Heart left ventricle (tissue), 16 donors: ENCODE data around the gene CRYBG3. TPM values are rescaled to one million over a fixed set of nuclear protein-coding genes. Genes with fewer than 3 reads are reported as not detected.

Experiments used
- ATAC-seq, 4 donors: fragments of 200-7000 bp; cut with Tn5 transposase; one replicate each; pipeline ENCODE4 v1.9.1; 2020 to 2022; ENCODE audit warnings: moderate library complexity in 4 of 4, mild to moderate bottlenecking in 3 of 4, moderate number of reproducible peaks in 1 of 4
- DNase-seq, 5 donors: peaks; one replicate each; pipeline ENCODE4 v3.0.0-alpha.2; 2020
- H3K27ac ChIP-seq, 12 donors: fragments of 200-600 bp; sonication (generic) in 4 of 12; one replicate each; pipeline versions ENCODE4 v1.5.0 to v1.8.0; 2016 to 2022; ENCODE audit warnings: mild to moderate bottlenecking in 2 of 12
- H3K27me3 ChIP-seq, 9 donors: fragments of 200-600 bp; sonication (generic) in 2 of 9; one replicate each; pipeline versions ENCODE4 v1.5.1 to v1.8.0; 2016 to 2022; ENCODE audit warnings: mild to moderate bottlenecking in 3 of 9
- H3K36me3 ChIP-seq, 9 donors: fragments of 200-600 bp; sonication (generic) in 2 of 9; one replicate each; pipeline versions ENCODE4 v1.5.0 to v1.8.0; 2018 to 2022; ENCODE audit warnings: mild to moderate bottlenecking in 2 of 9
- H3K4me1 ChIP-seq, 12 donors: fragments of 200-600 bp; sonication (generic) in 4 of 12; one replicate each; pipeline versions ENCODE4 v1.5.0 to v1.8.0; 2016 to 2022; ENCODE audit warnings: mild to moderate bottlenecking in 3 of 12
- H3K4me3 ChIP-seq, 12 donors: fragments of 200-600 bp; sonication (generic) in 4 of 12; one replicate each; pipeline versions ENCODE4 v1.5.0 to v1.8.0; 2017 to 2022; ENCODE audit warnings: mild to moderate bottlenecking in 9 of 12, moderate library complexity in 4 of 12
- H3K9me3 ChIP-seq, 12 donors: fragments of 200-600 bp; sonication (generic) in 4 of 12; one replicate each; pipeline versions ENCODE4 v1.5.0 to v1.8.0; 2016 to 2022; ENCODE audit warnings: mild to moderate bottlenecking in 1 of 12
- POLR2A ChIP-seq, 2 donors: fragments of 450-650 bp; IDR thresholded peaks; one replicate each; pipeline ENCODE4 v1.6.1; 2017; ENCODE audit warnings: antibody characterized with exemption in 2 of 2, mild to moderate bottlenecking in 2 of 2, moderate library complexity in 2 of 2
- WGBS, 4 donors: extraction: QIAGEN DNeasy Blood & Tissue Kit in 2 of 4; methylation state at CpG; one replicate each; pipeline versions ENCODE4 v1.1.5 to v1.1.7; 2013 to 2018; 5-methylcytosine and 5-hydroxymethylcytosine counted together
- intact Hi-C, 10 donors: fragments of 100-400 bp; cut with DNase I; formaldehyde crosslinking; loops; one replicate each; pipeline versions ENCODE4 v1.11.1 to v1.14.2; 2022
- polyA plus RNA-seq, 2 donors: library from polyadenylated mRNA; stranded (reverse); fragments of 200-250 nt; gene quantifications; one replicate each; pipeline ENCODE4 v1.2.3, GENCODE V29; 2013
- total RNA-seq, 9 donors: library from RNA; depleted of rRNA in 2 of 9; stranded (reverse); fragments of >200 nt in 2 of 9; fragmentation: NEBNext Ultra II Directional in 3 of 9; extraction: Animal tissue kit (Norgen Biotek cat#: 25700) in 3 of 9; gene quantifications; one replicate each; pipeline versions ENCODE4 v1.1.0 to v1.2.4, GENCODE V29; 2016 to 2023
- TF ChIP-seq, protein P1 (sequence below), 12 donors: fragments of 200-600 bp; sonication (generic) in 4 of 12; IDR thresholded peaks; one replicate each; pipeline versions ENCODE4 v1.5.0 to v1.8.0; 2018 to 2022; ENCODE audit warnings: antibody characterized with exemption in 12 of 12, mild to moderate bottlenecking in 5 of 12
- donor health status: ischemic (EF 13 %, LVEDD 7.1; RV severe dilation, severe dysfunction).
- donor health status: healthy with polysubstance abuse.
- donor health status: DM: no; HTN: yes; CAD: no.
- donor health status: DM: no; HTN: no; CAD: no.
- donor health status: ischemic (EF 25% LVEDD 6.9; RV normal size, moderate dysfunction).
- donor health status: ischemic (EF 25% LVEDD 5.7; RV mildly dilated, moderate dysfunction).
- donor health status: healthy.
- donor health status: DM: yes; HTN: yes; CAD: no.
- donor health status: ischemic (EF 35%, LVEDD 5.7; RV mildly dilated, moderate dysfunction).
- donor health status: nonischemic (EF 11% LVEDD 7.7; RV severe dilation, severe dysfunction).
- donor health status: DM: yes; HTN: yes; CAD: no.
- donor health status: PGD.
- donor health status: ischemic (EF 29% LVEDD 5.4; RV normal size, mild dysfunction).
- donor health status: nonischemic (EF 23%, LVEDD 6.1; RV moderate dilation, normal function).

Gene CRYBG3
- total and polyA plus RNA-seq, 11 donors, result 5.5 to 34.1 (median 20.9) TPM

DNA sequence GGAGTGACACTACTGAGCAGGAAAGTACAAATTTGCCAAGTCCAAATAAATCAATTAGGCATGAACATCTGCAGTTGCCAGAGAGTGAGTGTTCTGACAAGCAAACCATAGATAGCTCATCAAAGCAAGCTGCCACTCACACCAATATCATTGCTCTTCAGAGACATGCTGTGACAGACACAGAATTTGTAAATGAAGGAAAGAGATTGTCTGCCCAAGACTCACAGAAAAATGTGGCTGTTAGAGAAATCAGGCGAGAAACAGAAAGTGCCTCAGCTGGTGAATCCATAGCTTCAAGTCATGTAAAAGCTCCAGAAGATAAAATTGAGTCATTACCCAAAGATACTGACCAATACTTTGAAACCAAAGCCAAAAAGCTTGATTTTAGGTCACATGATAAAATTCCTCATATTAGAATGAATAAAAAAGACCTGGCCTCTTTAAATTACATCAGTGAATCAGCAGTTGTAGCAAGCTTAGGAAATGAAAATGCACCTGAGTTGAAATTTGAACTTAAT lies 50.8 kb downstream of the CRYBG3 start:
- no peak for TF ChIP-seq POLR2A (IDR thresholded peaks at IDR 0.05)
- TF ChIP-seq, protein P1, sequence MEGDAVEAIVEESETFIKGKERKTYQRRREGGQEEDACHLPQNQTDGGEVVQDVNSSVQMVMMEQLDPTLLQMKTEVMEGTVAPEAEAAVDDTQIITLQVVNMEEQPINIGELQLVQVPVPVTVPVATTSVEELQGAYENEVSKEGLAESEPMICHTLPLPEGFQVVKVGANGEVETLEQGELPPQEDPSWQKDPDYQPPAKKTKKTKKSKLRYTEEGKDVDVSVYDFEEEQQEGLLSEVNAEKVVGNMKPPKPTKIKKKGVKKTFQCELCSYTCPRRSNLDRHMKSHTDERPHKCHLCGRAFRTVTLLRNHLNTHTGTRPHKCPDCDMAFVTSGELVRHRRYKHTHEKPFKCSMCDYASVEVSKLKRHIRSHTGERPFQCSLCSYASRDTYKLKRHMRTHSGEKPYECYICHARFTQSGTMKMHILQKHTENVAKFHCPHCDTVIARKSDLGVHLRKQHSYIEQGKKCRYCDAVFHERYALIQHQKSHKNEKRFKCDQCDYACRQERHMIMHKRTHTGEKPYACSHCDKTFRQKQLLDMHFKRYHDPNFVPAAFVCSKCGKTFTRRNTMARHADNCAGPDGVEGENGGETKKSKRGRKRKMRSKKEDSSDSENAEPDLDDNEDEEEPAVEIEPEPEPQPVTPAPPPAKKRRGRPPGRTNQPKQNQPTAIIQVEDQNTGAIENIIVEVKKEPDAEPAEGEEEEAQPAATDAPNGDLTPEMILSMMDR (IDR thresholded peaks at IDR 0.05), result no peak

DNA sequence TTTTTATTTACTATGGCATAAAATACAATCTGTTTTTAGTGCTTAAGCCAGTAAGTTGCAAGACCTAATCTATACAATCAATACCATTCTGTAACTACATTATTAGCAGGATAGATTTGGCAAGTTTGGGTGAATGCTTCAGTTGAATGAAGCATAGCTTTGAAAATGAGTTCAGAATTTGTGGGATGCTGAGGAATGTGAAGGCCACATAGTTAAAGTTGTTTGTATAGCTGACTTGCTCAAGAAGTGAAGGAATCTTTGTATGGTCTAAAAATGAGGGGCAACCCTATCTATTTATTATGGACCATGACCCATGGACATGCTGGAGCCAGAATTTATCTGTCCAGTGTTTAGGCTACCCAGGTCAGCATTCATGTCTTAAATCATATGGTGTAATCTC lies 58.5 kb downstream of the CRYBG3 start:
- Histone ChIP-seq H3K9me3 (no peaks in the 10 kb centered on the region), H3K27ac (no peak overlapping the region), H3K27me3 (no peaks in the 10 kb centered on the region), H3K36me3 (peaks cover 0 to 44% (median 26%) of the 10 kb centered on the region in 9 donors), H3K4me3 (no peak overlapping the region), H3K4me1 (peaks cover 0 to 24% (median 13%) of the 10 kb centered on the region in 12 donors)
- ATAC-seq, result no peak
- intact Hi-C loops, result no loop called here
- DNase-seq, result no peak
- TF ChIP-seq, protein P1 (IDR thresholded peaks at IDR 0.05), result no peak
- TF ChIP-seq POLR2A (IDR thresholded peaks at IDR 0.05), result no peak

More for the DNA sequence above, 50.8 kb downstream of the CRYBG3 start:
- peaks cover 0 to 14% (median 0%) of the 10 kb centered on the region in 12 donors for H3K4me1 ChIP-seq
- 90 to 97% (median 94%) methylated on average over 1 of the region's 1 CpG for WGBS, 4 donors
- no peaks in the 10 kb centered on the region for H3K9me3 ChIP-seq
- peaks cover 0 to 32% (median 8%) of the 10 kb centered on the region in 9 donors for H3K36me3 ChIP-seq
- intact Hi-C loops, result loop anchor here in 2 of 10 donors (5.0 to 10.0 kb wide), 2 partner anchors 48 to 50 kb away; partner anchors contain the start of gene CRYBG3 (in 2 of the 2)
- H3K4me3 ChIP-seq, result no peak overlapping the region
- no peak for DNase-seq
- H3K27me3 ChIP-seq, result no peaks in the 10 kb centered on the region
- peak overlapping the region in 3 of 12 donors; percentile 12 to 24 (median 24) for H3K27ac ChIP-seq
- ATAC-seq, result no peak

DNA sequence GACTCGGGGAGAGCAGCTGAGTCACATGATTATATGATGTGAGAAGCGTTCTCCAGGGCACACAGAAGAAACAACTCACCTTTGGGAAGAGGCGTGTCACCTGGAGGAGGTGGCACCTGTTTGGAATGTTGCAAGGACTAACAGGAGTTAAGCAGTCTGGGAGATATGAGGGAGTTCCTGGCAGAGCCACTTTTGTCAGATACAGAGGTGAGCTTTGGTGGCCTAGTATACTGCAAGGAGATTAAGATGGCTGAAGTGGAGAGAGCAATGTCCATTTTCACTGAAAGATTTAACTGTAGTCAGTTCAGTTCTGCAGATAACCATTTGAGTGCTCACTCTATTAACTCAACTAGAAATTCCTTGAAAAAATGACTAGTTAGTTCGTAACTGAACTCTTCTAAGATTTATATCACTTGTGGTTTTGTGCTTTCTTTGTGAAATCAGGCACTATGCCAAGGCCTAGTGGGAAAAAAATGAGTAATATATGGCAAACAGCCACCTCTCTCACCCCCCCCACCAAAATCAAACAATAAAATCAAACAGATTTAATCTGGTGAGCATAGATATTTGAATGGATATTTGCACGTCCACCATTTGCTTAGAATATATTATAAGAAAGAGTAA lies 61.3 kb downstream of the CRYBG3 start:
- H3K4me3 ChIP-seq, result no peak overlapping the region
- H3K27ac ChIP-seq, result peak overlapping the region in 10 of 12 donors; percentile 23 to 67 (median 52)
- WGBS, 4 donors, result 68 to 77% (median 70%) methylated on average over 5 of the region's 5 CpGs
- TF ChIP-seq, protein P1 (IDR thresholded peaks at IDR 0.05), result no peak
- no peak for TF ChIP-seq POLR2A (IDR thresholded peaks at IDR 0.05)
- H3K27me3 ChIP-seq, result no peaks in the 10 kb centered on the region
- DNase-seq (no peak), ATAC-seq (peak in 2 of 4 donors; percentile 27 to 33)
- no peaks in the 10 kb centered on the region for H3K9me3 ChIP-seq
- H3K36me3 ChIP-seq, result peaks cover 0 to 60% (median 45%) of the 10 kb centered on the region in 9 donors
- H3K4me1 ChIP-seq, result peaks cover 0 to 42% (median 26%) of the 10 kb centered on the region in 12 donors
- intact Hi-C loops, result no loop called here

DNA sequence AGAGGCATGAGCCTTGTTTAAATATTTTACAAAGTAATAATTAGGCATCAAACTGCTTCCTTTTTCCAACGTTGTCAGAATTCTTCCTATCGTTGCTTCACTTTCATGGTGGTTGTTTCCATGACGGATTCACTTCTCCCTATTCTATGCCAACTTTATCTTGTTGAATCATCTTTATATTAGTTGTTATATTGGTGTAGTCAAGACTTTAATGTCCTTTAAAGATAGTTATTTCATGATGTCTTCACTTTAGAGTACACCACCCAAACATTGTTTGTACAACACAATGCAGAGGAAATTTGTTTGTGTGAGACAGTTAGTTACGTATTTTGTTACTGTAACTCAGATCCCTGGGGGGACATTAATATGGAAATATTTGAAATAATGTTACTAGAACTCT lies 61.9 kb downstream of the CRYBG3 start:
- H3K4me1 ChIP-seq, result peaks cover 0 to 42% (median 26%) of the 10 kb centered on the region in 12 donors
- H3K36me3 ChIP-seq, result peaks cover 0 to 67% (median 51%) of the 10 kb centered on the region in 9 donors
- intact Hi-C loops, result no loop called here
- no peak for DNase-seq
- ATAC-seq, result peak in 2 of 4 donors; percentile 51 to 60
- no peaks in the 10 kb centered on the region for H3K27me3 ChIP-seq
- H3K27ac ChIP-seq, result peak overlapping the region in 10 of 12 donors; percentile 23 to 67 (median 52)
- 40 to 62% (median 56%) methylated on average over 4 of the region's 4 CpGs for WGBS, 4 donors
- no peaks in the 10 kb centered on the region for H3K9me3 ChIP-seq
- no peak for TF ChIP-seq POLR2A (IDR thresholded peaks at IDR 0.05)
- TF ChIP-seq, protein P1 (IDR thresholded peaks at IDR 0.05), result no peak
- H3K4me3 ChIP-seq, result no peak overlapping the region
